AG09319 (cell line): ENCODE data around the gene SCYGR5.

Experiments
- DNase-seq: peaks from one replicate; pipeline ENCODE4 v3.0.0-alpha.2; 2010; ENCODE audit warnings: low read depth; ENCODE audit errors: extremely low read depth
- TF ChIP-seq, protein P1 (sequence below): IDR thresholded peaks from 2 replicates; pipeline ENCODE4 v1.5.1; 2011; ENCODE audit warnings: low read depth, mild to moderate bottlenecking, inconsistent platforms, low read length, moderate library complexity

Gene SCYGR5

GRCh38 chr2:227674485-227674884 is 7.9 kb downstream of the SCYGR5 start:
- TF ChIP-seq, protein P1, sequence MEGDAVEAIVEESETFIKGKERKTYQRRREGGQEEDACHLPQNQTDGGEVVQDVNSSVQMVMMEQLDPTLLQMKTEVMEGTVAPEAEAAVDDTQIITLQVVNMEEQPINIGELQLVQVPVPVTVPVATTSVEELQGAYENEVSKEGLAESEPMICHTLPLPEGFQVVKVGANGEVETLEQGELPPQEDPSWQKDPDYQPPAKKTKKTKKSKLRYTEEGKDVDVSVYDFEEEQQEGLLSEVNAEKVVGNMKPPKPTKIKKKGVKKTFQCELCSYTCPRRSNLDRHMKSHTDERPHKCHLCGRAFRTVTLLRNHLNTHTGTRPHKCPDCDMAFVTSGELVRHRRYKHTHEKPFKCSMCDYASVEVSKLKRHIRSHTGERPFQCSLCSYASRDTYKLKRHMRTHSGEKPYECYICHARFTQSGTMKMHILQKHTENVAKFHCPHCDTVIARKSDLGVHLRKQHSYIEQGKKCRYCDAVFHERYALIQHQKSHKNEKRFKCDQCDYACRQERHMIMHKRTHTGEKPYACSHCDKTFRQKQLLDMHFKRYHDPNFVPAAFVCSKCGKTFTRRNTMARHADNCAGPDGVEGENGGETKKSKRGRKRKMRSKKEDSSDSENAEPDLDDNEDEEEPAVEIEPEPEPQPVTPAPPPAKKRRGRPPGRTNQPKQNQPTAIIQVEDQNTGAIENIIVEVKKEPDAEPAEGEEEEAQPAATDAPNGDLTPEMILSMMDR = no peak
- no peak for DNase-seq

DNA sequence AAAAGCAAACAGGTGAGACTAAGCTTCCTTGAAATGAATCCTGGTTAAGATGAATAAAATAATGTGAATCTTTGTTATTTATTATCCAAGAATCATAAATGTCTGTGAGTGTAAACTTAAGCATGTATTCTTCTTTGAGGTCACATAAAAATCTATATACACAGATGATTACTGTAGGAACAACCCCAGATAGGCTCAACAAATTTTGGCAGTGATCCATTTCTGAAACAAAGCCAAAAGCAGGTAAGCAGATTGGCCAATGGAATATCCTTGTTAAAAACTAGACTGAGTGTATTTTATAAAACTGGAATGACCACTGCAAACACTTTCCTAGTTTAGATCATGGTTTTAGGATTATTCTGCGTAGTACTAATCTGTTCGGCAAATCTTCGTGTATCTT is 11.3 kb downstream of the SCYGR5 start:
- TF ChIP-seq, protein P1 = no peak
- DNase-seq = no peak

GRCh38 chr2:227684258-227684657 is 17.7 kb downstream of the SCYGR5 start:
- TF ChIP-seq, protein P1 = no peak
- no peak for DNase-seq

- TF ChIP-seq, protein P1 = no peak
- DNase-seq = no peak
Measured at GRCh38 chr2:227687189-227687588, 20.6 kb downstream of the SCYGR5 start.

DNA sequence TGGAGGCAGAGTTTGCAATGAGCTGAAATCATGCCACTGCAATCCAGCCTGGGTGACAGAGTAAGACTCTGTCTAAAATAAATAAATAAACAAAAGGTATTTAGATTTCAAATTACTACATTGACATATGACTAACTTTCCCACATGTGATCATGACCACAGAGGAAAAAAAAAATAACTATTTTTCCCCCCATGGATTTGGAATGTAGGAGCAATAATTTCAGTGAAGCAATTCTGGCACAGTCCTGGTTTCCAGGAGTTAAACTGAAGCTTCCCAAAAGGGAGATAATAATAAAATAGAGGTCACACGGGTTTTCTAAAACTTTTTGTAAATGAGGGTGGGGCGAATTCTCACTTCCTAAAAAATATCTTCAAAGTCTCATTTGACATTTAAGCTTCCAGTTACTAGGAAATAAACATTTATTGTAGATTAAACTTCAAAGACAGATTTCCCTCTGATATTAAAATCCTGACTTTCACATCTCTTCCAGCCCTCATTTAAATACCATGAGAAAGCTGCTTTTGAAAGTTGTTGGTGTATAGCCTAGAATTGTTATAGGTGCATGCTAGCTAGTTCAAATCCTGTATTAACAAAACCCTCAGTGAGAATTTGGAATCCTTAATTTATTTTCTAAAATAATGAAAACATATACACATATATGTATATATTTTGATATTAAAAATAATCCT is 30.5 kb downstream of the SCYGR5 start:
- TF ChIP-seq, protein P1 = no peak

GRCh38 chr2:227701556-227701955 is 35.0 kb downstream of the SCYGR5 start:
- TF ChIP-seq, protein P1 = no peak
- DNase-seq = no peak

More for the DNA sequence above, 30.5 kb downstream of the SCYGR5 start:
- DNase-seq = no peak

- TF ChIP-seq, protein P1 = no peak
- peak; percentile 14 for DNase-seq
Measured at GRCh38 chr2:227703280-227703732, 36.7 kb downstream of the SCYGR5 start.
